ENCODE results near the gene VWA1.
"Not testable (repeated sequence)": the region's sequence is repeated elsewhere in the genome, so short reads cannot be mapped to it uniquely, and the experiment has no call there.

GRCh38 chr1:1452365-1452739, 16.9 kb downstream of the VWA1 start:
- TF ChIP-seq CTCF, POLR2AphosphoS5, EP300 (IDR thresholded peaks at IDR 0.05): not testable (repeated sequence)
